ENCODE measurements around the gene RIIAD1. TPM values are rescaled to one million over a fixed set of nuclear protein-coding genes. Genes with fewer than 3 reads are reported as not detected.

Gene RIIAD1
- total and polyA plus RNA-seq, 2 donors from 2014 or later, result 4.0 TPM; not detected in 1

DNA sequence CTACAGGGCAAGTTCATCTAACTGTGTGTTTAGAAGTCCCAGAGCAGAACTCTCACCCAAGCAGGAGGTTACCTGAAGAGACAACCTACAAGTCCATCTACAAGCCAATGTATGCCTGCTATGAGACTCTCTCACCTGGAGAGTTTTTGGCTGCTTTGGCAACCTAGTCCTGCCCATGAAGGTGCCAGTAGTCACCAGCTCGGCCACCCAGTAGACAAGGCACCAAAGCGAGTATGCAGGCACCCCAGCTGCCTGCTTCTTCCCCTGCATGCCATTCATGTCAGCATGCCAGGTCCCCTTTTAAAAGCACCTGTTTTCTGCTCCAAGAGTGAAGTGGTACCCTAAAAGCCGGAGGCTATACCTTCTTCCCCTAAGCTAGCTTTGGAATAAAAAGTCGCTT, 20.2 kb downstream of the RIIAD1 start:
- Histone ChIP-seq H3K4me3 (ENCODE audit: low read length in 3 of 3) (no peak overlapping the region), H3K9me3 (ENCODE audit: control insufficient read depth in 2 of 3, insufficient read depth in 1 of 3, low read length in 3 of 3) (peaks cover 0 to 7% (median 0%) of the 10 kb centered on the region in 3 donors), H3K36me3 (ENCODE audit: control insufficient read depth in 2 of 3, insufficient read depth in 3 of 3, low read length in 3 of 3) (no peaks in the 10 kb centered on the region), H3K27me3 (ENCODE audit: control insufficient read depth, insufficient read depth, low read length) (no peaks in the 10 kb centered on the region), H3K9ac (ENCODE audit: low read length in 3 of 3) (no peak overlapping the region), H3K27ac (ENCODE audit: low read depth in 2 of 2, low read length in 2 of 2) (no peak overlapping the region), H3K4me1 (ENCODE audit: control insufficient read depth in 2 of 3, insufficient read depth in 2 of 3, low read depth in 1 of 3, low read length in 3 of 3) (peaks cover 0 to 6% (median 0%) of the 10 kb centered on the region in 3 donors)
- TF ChIP-seq, protein P1, sequence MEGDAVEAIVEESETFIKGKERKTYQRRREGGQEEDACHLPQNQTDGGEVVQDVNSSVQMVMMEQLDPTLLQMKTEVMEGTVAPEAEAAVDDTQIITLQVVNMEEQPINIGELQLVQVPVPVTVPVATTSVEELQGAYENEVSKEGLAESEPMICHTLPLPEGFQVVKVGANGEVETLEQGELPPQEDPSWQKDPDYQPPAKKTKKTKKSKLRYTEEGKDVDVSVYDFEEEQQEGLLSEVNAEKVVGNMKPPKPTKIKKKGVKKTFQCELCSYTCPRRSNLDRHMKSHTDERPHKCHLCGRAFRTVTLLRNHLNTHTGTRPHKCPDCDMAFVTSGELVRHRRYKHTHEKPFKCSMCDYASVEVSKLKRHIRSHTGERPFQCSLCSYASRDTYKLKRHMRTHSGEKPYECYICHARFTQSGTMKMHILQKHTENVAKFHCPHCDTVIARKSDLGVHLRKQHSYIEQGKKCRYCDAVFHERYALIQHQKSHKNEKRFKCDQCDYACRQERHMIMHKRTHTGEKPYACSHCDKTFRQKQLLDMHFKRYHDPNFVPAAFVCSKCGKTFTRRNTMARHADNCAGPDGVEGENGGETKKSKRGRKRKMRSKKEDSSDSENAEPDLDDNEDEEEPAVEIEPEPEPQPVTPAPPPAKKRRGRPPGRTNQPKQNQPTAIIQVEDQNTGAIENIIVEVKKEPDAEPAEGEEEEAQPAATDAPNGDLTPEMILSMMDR (IDR thresholded peaks at IDR 0.05; ENCODE audit: borderline replicate concordance, extremely low read depth, insufficient read depth), result no peak
- DNase-seq (no peak), FAIRE-seq (no peak)
- intact Hi-C loops (cut with DNase I), result no loop called here

DNA sequence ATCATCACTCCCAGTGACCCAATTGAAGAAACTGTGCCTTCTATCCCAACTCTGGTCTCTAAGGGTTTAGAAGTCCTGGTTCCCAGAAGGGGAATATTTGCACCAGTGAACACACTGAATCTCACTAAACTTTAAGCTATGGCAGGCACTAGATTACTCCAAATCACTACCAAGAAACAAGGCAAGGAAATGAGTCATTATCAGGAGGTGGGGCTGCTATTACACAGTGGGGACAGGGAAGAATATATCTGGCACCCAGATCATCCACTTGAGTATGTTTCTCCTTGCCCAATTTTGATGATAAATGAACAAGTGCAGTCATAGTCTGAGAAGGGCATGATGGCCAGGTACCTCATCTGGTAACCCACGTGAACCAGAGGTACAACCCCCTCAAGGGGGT, 35.0 kb downstream of the RIIAD1 start:
- TF ChIP-seq, protein P1 (IDR thresholded peaks at IDR 0.05; ENCODE audit: borderline replicate concordance, extremely low read depth, insufficient read depth), result no peak
- Histone ChIP-seq H3K27me3 (ENCODE audit: control insufficient read depth, insufficient read depth, low read length) (no peaks in the 10 kb centered on the region), H3K9me3 (ENCODE audit: control insufficient read depth in 2 of 3, insufficient read depth in 1 of 3, low read length in 3 of 3) (no peaks in the 10 kb centered on the region), H3K9ac (ENCODE audit: low read length in 3 of 3) (no peak overlapping the region), H3K36me3 (ENCODE audit: control insufficient read depth in 2 of 3, insufficient read depth in 3 of 3, low read length in 3 of 3) (peaks cover 11 to 19% (median 14%) of the 10 kb centered on the region in 3 donors), H3K27ac (ENCODE audit: low read depth in 2 of 2, low read length in 2 of 2) (no peak overlapping the region), H3K4me3 (ENCODE audit: low read length in 3 of 3) (no peak overlapping the region), H3K4me1 (ENCODE audit: control insufficient read depth in 2 of 3, insufficient read depth in 2 of 3, low read depth in 1 of 3, low read length in 3 of 3) (no peaks in the 10 kb centered on the region)
- intact Hi-C loops (cut with DNase I), result no loop called here
- no peak for FAIRE-seq
- DNase-seq, result no peak

DNA sequence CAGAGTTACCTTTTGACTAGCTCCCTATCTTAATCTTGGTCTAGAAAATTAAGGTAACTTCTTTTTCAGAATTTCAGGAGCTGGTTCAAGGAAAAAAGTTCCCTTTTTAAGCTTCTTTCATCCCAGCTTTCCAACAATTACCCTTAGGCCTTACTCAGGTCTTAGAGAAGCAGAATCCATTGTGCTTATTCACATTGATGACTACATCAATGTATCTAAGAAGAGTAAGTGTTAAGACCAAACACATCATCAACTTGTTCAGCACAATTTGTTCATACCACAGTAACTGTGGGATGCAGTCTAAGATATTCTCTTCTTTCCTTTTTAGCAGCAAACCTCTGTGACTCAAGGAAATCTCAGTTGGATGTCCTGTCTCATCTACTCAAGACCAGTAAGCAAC, 37.9 kb downstream of the RIIAD1 start:
- no peak for DNase-seq
- intact Hi-C loops (cut with DNase I), result no loop called here
- H3K27me3 ChIP-seq (ENCODE audit: control insufficient read depth, insufficient read depth, low read length), result no peaks in the 10 kb centered on the region
- peaks cover 0 to 6% (median 5%) of the 10 kb centered on the region in 3 donors for H3K4me1 ChIP-seq (ENCODE audit: control insufficient read depth in 2 of 3, insufficient read depth in 2 of 3, low read depth in 1 of 3, low read length in 3 of 3)
- H3K27ac ChIP-seq (ENCODE audit: low read depth in 2 of 2, low read length in 2 of 2), result no peak overlapping the region
- H3K9ac ChIP-seq (ENCODE audit: low read length in 3 of 3), result no peak overlapping the region
- no peaks in the 10 kb centered on the region for H3K9me3 ChIP-seq (ENCODE audit: control insufficient read depth in 2 of 3, insufficient read depth in 1 of 3, low read length in 3 of 3)
- TF ChIP-seq, protein P1 (IDR thresholded peaks at IDR 0.05; ENCODE audit: borderline replicate concordance, extremely low read depth, insufficient read depth), result no peak
- FAIRE-seq, result no peak
- H3K36me3 ChIP-seq (ENCODE audit: control insufficient read depth in 2 of 3, insufficient read depth in 3 of 3, low read length in 3 of 3), result peaks cover 13 to 19% (median 14%) of the 10 kb centered on the region in 3 donors
- H3K4me3 ChIP-seq (ENCODE audit: low read length in 3 of 3), result no peak overlapping the region

All from kidney (tissue), 14 donors.